ENCODE data around the gene GALNT16. TPM values are rescaled to one million over a fixed set of nuclear protein-coding genes. Genes with fewer than 3 reads are reported as not detected.

GALNT16 gene
- total RNA-seq, 2 experiments from 2014 or later = not detected

DNA sequence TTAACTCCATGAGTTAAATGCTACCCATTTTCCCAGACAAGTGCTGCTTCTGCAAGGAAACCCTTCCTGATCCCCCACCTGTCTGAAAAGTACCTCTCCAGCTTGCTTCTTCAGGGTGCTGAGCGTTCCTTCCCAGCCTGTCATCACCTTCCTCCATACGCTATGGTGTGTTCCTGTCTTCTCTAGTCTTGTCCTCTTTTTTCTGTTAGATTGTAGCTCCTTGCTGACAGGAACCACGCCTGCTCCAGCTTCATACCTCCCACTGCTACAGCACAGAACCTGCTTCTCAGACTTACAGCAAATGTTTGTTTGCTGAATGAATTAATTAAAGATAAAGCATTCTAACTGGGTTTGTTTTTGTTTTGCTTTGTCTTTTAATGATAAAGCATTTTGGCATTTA, 99.0 kb downstream of the GALNT16 start:
- H3K27ac Mint-ChIP-seq = no peak overlapping the region
- H3K27me3 Mint-ChIP-seq (ENCODE audit: low read depth) = no peaks in the 10 kb centered on the region
- peaks cover 2% of the 10 kb centered on the region for H3K36me3 Mint-ChIP-seq (ENCODE audit: low read depth)
- POLR2A ChIA-PET = no interaction called here
- H3K9me3 Mint-ChIP-seq (ENCODE audit: insufficient read depth) = no peaks in the 10 kb centered on the region
- ATAC-seq (no peak), DNase-seq (no peak)
- no peak overlapping the region for H3K4me3 Mint-ChIP-seq
- CTCF ChIA-PET = interaction anchor here (1.5 kb wide), 1 partner anchor 40 kb away, joined by 3 read pairs; the partner anchor contains the start of genes ERH and SLC39A9
- peaks cover 15% of the 10 kb centered on the region for H3K4me1 Mint-ChIP-seq (ENCODE audit: low read depth)

- CTCF ChIA-PET = no interaction called here
- Mint-ChIP-seq H3K4me1 (ENCODE audit: low read depth) (no peaks in the 10 kb centered on the region), H3K9me3 (ENCODE audit: insufficient read depth) (no peaks in the 10 kb centered on the region), H3K27me3 (ENCODE audit: low read depth) (no peaks in the 10 kb centered on the region), H3K4me3 (no peak overlapping the region), H3K36me3 (ENCODE audit: low read depth) (no peaks in the 10 kb centered on the region), H3K27ac (no peak overlapping the region)
- no peak for ATAC-seq
- no peak for DNase-seq
- POLR2A ChIA-PET = no interaction called here
Measured at GRCh38 chr14:69360438-69361108, 100.6 kb downstream of the GALNT16 start.

GRCh38 chr14:69363055-69363454, 103.1 kb downstream of the GALNT16 start:
- POLR2A ChIA-PET = no interaction called here
- Mint-ChIP-seq H3K27ac (no peak overlapping the region), H3K36me3 (ENCODE audit: low read depth) (no peaks in the 10 kb centered on the region), H3K4me1 (ENCODE audit: low read depth) (no peaks in the 10 kb centered on the region), H3K27me3 (ENCODE audit: low read depth) (no peaks in the 10 kb centered on the region), H3K4me3 (no peak overlapping the region), H3K9me3 (ENCODE audit: insufficient read depth) (no peaks in the 10 kb centered on the region)
- no peak for ATAC-seq
- CTCF ChIA-PET = interaction anchor here (0.8 to 2.2 kb wide), 5 partner anchors 11 to 121 kb away, joined by 3 to 11 read pairs (median 4); no protein-coding TSS in a partner anchor
- DNase-seq = no peak

DNA sequence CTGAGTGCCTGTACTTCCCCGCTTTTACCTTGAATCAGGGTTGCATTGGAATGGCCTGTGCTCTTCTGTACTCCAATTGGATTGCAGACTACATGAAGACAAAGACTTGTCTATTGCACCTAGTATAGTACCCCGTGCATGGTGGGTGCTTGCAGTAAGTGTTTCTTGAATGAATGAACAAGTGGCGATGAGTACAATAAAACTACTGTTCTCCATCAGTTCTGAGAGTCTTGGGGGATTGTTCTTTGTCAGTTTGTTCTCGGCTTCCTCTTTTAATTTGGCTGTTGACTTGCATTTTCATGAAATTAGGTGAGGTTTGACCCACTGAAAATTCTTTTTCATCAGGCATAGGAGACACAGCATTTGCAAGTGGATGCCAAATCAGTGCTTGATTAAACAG, 104.0 kb downstream of the GALNT16 start:
- Mint-ChIP-seq H3K9me3 (ENCODE audit: insufficient read depth) (no peaks in the 10 kb centered on the region), H3K27ac (no peak overlapping the region), H3K27me3 (ENCODE audit: low read depth) (no peaks in the 10 kb centered on the region), H3K36me3 (ENCODE audit: low read depth) (no peaks in the 10 kb centered on the region), H3K4me3 (no peak overlapping the region), H3K4me1 (ENCODE audit: low read depth) (no peaks in the 10 kb centered on the region)
- DNase-seq (no peak), ATAC-seq (no peak)
- POLR2A ChIA-PET = interaction anchor here (1.3 kb wide), 1 partner anchor 12 kb away, joined by 3 read pairs; no protein-coding TSS in a partner anchor
- CTCF ChIA-PET = interaction anchor here (0.5 to 2.0 kb wide), 2 partner anchors 12 to 1655 kb away, joined by 3 to 6 read pairs; no protein-coding TSS in a partner anchor

GRCh38 chr14:69364378-69364777, 104.4 kb downstream of the GALNT16 start:
- no peaks in the 10 kb centered on the region for H3K36me3 Mint-ChIP-seq (ENCODE audit: low read depth)
- H3K4me3 Mint-ChIP-seq = no peak overlapping the region
- no peaks in the 10 kb centered on the region for H3K9me3 Mint-ChIP-seq (ENCODE audit: insufficient read depth)
- ChIA-PET CTCF (interaction anchor here (0.5 kb wide), 1 partner anchor 1655 kb away, joined by 3 read pairs; no protein-coding TSS in a partner anchor), POLR2A (interaction anchor here (1.3 kb wide), 1 partner anchor 12 kb away, joined by 3 read pairs; no protein-coding TSS in a partner anchor)
- H3K27me3 Mint-ChIP-seq (ENCODE audit: low read depth) = no peaks in the 10 kb centered on the region
- H3K4me1 Mint-ChIP-seq (ENCODE audit: low read depth) = no peaks in the 10 kb centered on the region
- H3K27ac Mint-ChIP-seq = no peak overlapping the region
- DNase-seq (no peak), ATAC-seq (no peak)

DNA sequence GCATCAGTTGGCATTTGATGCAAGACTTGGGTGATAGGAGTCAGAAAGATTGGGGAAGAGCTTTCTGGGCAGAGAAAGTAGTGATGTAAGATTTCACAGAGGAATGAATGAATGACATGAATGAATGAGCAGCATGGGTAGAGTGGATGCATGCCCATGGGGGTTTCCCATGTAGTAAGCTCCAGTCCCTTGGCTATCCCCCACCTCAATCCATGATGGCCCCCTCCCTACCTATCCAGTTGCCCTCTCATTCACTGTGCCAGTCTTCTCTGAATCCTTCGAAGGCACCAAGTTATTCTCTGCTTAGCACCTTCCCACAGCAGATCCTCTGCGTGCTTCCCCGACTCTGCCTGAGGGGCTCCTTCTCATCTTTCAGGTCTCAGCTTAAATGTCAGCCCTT, 106.1 kb downstream of the GALNT16 start:
- ChIA-PET POLR2A (interaction anchor here (0.6 kb wide), 1 partner anchor 16 kb away, joined by 3 read pairs; no protein-coding TSS in a partner anchor), CTCF (interaction anchor here (0.8 to 1.2 kb wide), 4 partner anchors 11 to 237 kb away, joined by 3 read pairs; partner anchors contain the start of genes ERH and SLC39A9)
- H3K27ac Mint-ChIP-seq = no peak overlapping the region

DNA sequence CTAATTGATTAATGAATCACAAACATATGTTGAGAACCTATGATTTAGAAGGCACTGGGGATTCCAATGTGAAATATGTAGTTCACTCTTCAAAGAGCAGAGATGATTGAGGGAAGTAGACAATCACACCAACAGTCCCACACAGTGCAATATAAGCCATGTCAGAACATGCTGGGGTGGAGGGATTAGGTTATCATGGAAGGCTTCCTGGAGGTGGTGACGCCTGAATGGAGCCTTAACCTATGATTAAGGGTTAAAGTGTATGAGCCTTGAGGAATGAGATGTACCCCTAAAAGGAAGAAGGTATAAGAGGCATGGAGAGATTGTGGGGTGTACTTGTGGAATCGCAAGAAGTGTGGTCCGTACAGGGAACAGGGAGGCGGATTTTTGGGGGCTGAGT, 106.8 kb downstream of the GALNT16 start:
- POLR2A ChIA-PET = no interaction called here
- DNase-seq (no peak), ATAC-seq (no peak)
- CTCF ChIA-PET = interaction anchor here (0.8 to 1.2 kb wide), 3 partner anchors 12 to 238 kb away, joined by 3 read pairs; no protein-coding TSS in a partner anchor
- Mint-ChIP-seq H3K4me1 (ENCODE audit: low read depth) (no peaks in the 10 kb centered on the region), H3K4me3 (no peak overlapping the region), H3K27ac (no peak overlapping the region), H3K36me3 (ENCODE audit: low read depth) (no peaks in the 10 kb centered on the region), H3K27me3 (ENCODE audit: low read depth) (no peaks in the 10 kb centered on the region), H3K9me3 (ENCODE audit: insufficient read depth) (no peaks in the 10 kb centered on the region)

More for the DNA sequence above, 106.1 kb downstream of the GALNT16 start:
- DNase-seq (no peak), ATAC-seq (no peak)
- Mint-ChIP-seq H3K9me3 (ENCODE audit: insufficient read depth) (no peaks in the 10 kb centered on the region), H3K4me3 (no peak overlapping the region), H3K4me1 (ENCODE audit: low read depth) (no peaks in the 10 kb centered on the region), H3K27me3 (ENCODE audit: low read depth) (no peaks in the 10 kb centered on the region), H3K36me3 (ENCODE audit: low read depth) (no peaks in the 10 kb centered on the region)

DNA sequence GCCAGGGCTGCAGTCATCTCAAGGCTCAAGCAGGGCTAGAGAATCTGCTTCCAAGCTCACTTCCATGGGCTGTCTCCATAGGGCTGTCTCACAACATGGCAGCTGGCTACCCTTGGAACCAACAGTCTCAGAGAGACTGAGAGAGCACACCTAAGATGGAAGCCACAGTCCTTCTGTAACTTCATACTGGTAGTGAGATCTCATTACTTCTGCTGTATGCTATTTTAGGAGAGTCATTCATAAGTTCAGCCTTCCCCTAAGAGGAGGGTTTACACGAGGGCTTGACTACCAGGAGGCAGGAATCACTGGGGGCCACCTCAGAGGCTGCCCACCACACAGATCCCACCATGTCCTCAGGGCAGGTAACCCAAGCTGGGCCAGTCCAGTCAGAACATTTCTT, 108.4 kb downstream of the GALNT16 start:
- no peaks in the 10 kb centered on the region for H3K4me1 Mint-ChIP-seq (ENCODE audit: low read depth)
- no peak for ATAC-seq
- peaks cover 3% of the 10 kb centered on the region for H3K36me3 Mint-ChIP-seq (ENCODE audit: low read depth)
- H3K9me3 Mint-ChIP-seq (ENCODE audit: insufficient read depth) = no peaks in the 10 kb centered on the region
- H3K4me3 Mint-ChIP-seq = no peak overlapping the region
- CTCF ChIA-PET = interaction anchor here (0.6 kb wide), 1 partner anchor 11 kb away, joined by 5 read pairs; no protein-coding TSS in a partner anchor
- H3K27me3 Mint-ChIP-seq (ENCODE audit: low read depth) = no peaks in the 10 kb centered on the region
- DNase-seq = no peak
- POLR2A ChIA-PET = interaction anchor here (1.2 to 2.3 kb wide), 2 partner anchors 14 to 30 kb away, joined by 3 to 9 read pairs; partner anchors contain the start of genes ERH and SLC39A9
- no peak overlapping the region for H3K27ac Mint-ChIP-seq

GRCh38 chr14:69370061-69370460, 110.1 kb downstream of the GALNT16 start:
- ATAC-seq (no peak), DNase-seq (no peak)
- H3K9me3 Mint-ChIP-seq (ENCODE audit: insufficient read depth) = no peaks in the 10 kb centered on the region
- CTCF ChIA-PET = interaction anchor here (1.3 kb wide), 1 partner anchor 10 kb away, joined by 3 read pairs; no protein-coding TSS in a partner anchor
- H3K4me1 Mint-ChIP-seq (ENCODE audit: low read depth) = no peaks in the 10 kb centered on the region
- no peaks in the 10 kb centered on the region for H3K27me3 Mint-ChIP-seq (ENCODE audit: low read depth)
- H3K27ac Mint-ChIP-seq = no peak overlapping the region
- peaks cover 3% of the 10 kb centered on the region for H3K36me3 Mint-ChIP-seq (ENCODE audit: low read depth)
- no peak overlapping the region for H3K4me3 Mint-ChIP-seq
- POLR2A ChIA-PET = no interaction called here

DNA sequence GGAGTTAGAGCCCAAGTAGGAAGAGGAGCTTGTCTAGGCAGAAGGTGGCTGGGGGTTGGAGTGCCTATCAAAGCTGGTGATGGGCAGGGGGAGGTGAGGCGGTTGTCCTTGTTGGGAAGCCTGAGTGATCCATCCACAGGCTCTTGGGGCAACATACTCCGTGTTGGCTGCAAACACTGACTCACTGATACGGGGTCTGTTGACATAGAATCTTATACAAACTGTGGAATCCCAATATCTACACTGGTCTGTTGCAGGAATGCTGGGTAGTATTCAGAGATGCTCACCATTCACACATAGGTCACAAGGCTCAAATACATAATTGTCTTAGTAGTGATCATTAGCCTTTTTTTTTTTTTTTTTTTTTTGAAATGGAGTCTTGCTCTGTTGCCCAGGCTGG, 112.2 kb downstream of the GALNT16 start:
- ChIA-PET POLR2A (interaction anchor here (0.5 kb wide), 1 partner anchor 1239 kb away, joined by 4 read pairs; no protein-coding TSS in a partner anchor), CTCF (no interaction called here)
- ATAC-seq (no peak), DNase-seq (no peak)
- Mint-ChIP-seq H3K27ac (no peak overlapping the region), H3K4me3 (no peak overlapping the region), H3K4me1 (ENCODE audit: low read depth) (no peaks in the 10 kb centered on the region), H3K36me3 (ENCODE audit: low read depth) (peaks cover 20% of the 10 kb centered on the region), H3K9me3 (ENCODE audit: insufficient read depth) (no peaks in the 10 kb centered on the region), H3K27me3 (ENCODE audit: low read depth) (no peaks in the 10 kb centered on the region)

DNA sequence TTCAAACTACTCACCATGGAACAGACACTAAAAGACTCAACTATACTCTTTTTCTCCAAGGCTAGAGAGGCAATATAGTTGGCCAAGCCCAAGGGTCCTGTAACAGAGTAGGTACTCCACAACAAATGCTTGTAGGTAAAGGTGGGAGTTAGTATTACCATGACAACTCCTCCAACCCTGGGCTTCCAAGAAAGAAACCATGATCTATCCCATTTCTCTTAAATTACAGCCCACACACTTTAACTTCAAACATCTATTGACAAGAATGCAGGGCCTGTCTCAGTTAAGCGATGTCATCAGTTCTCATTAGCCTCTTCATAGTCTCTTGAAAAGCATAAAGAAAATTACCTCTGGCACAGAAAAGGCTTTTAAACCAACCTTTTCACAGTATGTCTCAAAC, 113.1 kb downstream of the GALNT16 start:
- no peak for ATAC-seq
- H3K27ac Mint-ChIP-seq = no peak overlapping the region
- H3K4me1 Mint-ChIP-seq (ENCODE audit: low read depth) = no peaks in the 10 kb centered on the region
- ChIA-PET POLR2A (no interaction called here), CTCF (interaction anchor here (1.7 kb wide), 1 partner anchor 19 kb away, joined by 4 read pairs; no protein-coding TSS in a partner anchor)
- peaks cover 23% of the 10 kb centered on the region for H3K36me3 Mint-ChIP-seq (ENCODE audit: low read depth)
- no peaks in the 10 kb centered on the region for H3K9me3 Mint-ChIP-seq (ENCODE audit: insufficient read depth)
- DNase-seq = no peak
- no peak overlapping the region for H3K4me3 Mint-ChIP-seq
- no peaks in the 10 kb centered on the region for H3K27me3 Mint-ChIP-seq (ENCODE audit: low read depth)

DNA sequence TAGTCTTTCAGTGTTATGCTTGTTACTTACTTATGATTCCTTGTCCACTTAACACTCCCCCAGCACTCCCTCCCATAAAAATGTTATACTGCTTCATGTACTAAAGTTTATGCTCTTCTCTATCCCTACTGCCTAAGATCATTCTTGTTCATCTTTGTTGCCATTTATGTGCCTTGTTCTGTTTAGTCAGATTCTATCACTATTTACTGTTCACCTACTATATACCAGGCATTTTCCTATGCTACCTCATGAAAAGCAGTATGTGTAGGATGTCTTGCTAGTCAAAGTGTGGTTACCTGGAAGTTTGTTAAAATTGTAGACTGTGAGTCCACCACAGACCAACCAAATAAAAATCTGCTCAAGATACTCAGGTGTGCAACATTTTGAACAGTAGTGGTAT, 114.3 kb downstream of the GALNT16 start:
- no peaks in the 10 kb centered on the region for H3K9me3 Mint-ChIP-seq (ENCODE audit: insufficient read depth)
- H3K4me1 Mint-ChIP-seq (ENCODE audit: low read depth) = no peaks in the 10 kb centered on the region
- no peak for DNase-seq
- H3K4me3 Mint-ChIP-seq = no peak overlapping the region
- CTCF ChIA-PET = interaction anchor here (1.7 kb wide), 1 partner anchor 20 kb away, joined by 4 read pairs; no protein-coding TSS in a partner anchor
- H3K27me3 Mint-ChIP-seq (ENCODE audit: low read depth) = no peaks in the 10 kb centered on the region
- POLR2A ChIA-PET = interaction anchor here (1.1 kb wide), 1 partner anchor 21 kb away, joined by 3 read pairs; no protein-coding TSS in a partner anchor
- no peak overlapping the region for H3K27ac Mint-ChIP-seq
- ATAC-seq = no peak
- H3K36me3 Mint-ChIP-seq (ENCODE audit: low read depth) = peaks cover 27% of the 10 kb centered on the region
